ENCODE results near the gene HEPH. TPM values are rescaled to one million over a fixed set of nuclear protein-coding genes. Genes with fewer than 3 reads are reported as not detected.
"Not testable (repeated sequence)": the region's sequence is repeated elsewhere in the genome, so short reads cannot be mapped to it uniquely, and the experiment has no call there.

HEPH gene
- total RNA-seq, 1 donor from 2014 or later = 0.10 TPM

DNA sequence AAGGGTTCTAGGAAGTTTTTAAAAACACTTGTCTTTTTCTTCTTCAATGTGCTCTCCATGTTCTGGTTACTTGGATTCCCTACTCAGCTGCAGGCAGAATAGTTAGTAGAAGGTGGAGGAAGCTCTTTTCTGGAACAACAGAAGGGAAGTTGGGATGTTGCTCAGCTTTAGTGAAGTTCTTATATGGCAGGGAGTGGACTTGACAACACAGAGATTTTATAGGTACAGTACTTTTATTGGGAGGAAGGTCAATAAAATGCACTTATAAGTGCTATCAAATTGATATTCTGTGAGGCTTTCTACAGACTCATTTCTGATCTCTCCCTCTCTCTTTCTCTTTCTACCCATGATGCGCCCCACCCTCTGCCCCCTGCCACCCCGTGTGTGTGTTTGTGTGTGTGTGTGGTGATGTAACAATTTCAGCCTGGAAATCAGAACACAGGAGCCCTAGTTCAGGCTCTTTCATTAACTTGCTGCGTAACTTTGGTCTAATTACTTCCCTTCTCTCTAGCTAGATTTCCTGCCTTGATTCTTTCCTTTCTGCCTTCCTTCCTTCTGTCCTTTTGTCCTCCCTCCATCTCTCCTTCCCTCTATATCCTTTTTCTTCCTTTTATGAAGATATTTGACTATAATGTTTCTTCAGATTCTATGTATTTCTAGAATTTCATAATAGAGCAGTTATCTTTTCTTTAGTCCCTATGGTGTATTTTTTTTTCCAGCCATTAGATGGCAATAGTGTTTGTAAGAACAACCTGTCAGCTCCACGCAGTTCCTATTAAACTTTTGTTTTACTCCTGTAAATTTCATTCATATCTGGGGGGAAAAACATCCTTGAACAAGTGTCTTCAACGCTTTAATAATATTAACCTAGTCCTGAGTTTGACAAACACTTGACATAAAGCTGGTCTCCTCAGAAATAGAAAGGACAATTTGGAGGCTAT, 37.1 kb downstream of the HEPH start:
- DNase-seq (ENCODE audit: low read depth) = no peak

DNA sequence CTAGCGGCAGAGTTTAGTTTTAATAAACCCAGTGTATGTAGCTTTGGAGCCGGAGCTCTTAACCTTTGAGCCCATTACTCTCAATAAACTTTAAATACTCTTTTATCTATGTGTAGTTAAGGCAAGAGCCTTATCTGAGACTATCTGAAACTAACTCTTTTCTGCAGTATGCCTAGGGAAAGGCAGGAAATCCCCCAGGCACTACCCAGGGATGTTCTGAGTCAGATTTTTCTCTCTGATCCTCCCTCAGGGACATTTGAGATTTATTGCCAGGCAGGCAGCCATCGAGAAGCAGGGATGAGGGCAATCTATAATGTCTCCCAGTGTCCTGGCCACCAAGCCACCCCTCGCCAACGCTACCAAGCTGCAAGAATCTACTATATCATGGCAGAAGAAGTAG, 39.1 kb downstream of the HEPH start:
- no peak for DNase-seq (ENCODE audit: low read depth)

DNA sequence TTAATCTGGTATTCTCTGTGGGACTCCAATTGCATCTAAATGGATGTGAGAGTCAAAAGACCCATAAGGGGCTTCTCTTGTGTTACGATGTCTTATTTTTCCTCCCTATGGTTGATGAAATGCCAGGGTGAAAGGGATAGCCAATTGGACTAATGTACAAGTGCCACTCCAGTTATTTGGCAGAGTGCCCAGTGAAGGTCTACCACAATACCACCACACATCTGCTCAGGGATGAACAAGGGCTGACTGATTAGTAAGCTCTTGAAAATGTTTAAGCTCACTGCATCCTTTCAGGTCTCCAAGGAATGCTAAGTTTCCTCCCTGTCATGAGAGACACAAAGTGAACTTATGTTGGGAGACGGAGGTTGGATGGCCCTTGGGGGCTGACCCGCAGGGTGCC, 57.8 kb downstream of the HEPH start:
- DNase-seq (ENCODE audit: low read depth) = no peak

DNA sequence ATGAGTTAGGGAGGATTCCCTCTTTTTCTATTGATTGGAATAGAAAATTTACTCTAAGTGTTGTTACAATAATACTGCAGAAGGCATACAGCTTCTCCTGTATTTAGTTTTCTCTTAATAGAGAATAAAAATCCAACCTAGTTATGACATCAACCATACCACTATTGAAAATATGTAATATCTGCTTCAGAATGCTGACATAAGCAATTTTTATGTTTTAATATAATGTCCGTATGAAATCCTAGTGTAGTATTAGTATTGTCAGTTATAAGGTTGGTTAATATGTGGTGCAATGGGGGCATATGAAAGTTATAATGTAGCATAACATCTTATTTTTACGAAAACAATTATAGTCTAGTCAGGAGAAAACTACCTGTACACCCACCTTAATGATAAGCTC, 68.2 kb downstream of the HEPH start:
- DNase-seq (ENCODE audit: low read depth) = no peak

DNA sequence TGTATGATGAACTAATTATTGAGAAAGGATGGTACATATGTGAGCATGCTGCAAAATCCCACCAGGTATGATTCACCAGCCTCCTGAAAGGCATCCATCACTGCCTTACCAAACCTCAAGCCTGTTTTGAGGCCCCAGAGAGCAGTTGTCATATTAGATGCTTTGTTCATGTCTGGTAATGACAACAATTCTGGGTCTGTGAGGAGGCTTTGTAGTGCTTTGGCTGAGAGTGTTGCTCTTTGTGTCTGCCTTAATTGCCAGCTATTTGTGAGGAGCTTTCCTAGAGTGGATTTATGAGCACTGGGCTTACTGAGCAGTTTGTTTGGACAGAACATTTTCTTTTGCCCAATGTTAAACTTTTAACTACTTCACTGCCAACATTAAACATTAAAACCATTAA, 69.2 kb downstream of the HEPH start:
- DNase-seq (ENCODE audit: low read depth) = no peak

DNA sequence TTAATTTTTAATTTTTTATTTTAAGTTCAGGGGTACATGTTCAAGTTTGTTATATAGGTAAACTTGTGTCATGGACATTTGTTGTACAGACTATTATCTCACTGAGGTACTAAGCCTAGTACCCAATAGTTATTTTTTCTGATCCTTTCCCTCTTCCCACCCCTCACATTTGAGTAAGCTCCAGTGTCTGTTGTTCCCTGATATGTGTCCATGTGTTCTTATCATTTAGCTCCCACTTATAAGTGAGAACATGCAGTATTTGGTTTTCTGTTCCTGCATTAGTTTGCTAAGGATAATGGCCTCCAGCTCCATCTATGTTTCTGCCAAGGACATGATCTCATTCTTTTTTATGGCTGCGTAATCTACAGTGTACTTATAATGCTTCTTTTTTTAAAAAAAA, 69.9 kb downstream of the HEPH start:
- DNase-seq (ENCODE audit: low read depth) = not testable (repeated sequence)

DNA sequence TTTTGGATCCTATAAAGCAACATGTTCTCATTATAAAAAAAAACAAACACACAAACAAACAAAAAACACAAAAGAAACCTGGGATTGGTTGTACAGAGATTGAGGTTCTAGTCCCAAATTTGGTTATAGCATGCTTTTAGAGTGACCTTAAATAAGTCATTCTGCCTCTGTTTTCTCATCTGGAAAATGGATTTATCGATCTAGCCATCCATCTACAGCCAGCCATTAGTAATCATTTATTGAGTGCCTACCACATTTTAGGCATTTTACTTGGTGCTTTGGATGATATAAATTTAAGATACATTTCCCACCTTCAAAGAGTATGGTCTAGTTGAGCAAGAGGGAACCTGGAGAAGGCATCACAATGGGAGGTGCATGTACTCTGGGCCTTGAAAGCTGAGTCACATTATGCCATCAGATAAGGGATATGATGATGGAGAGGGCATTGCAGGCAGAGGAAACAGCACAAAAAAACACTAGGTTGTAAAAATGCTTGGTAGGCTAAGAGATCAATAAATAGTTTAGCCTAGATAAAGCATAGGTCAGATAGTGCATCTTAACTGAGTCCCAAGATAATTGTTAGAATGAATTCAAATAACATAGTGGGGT, 91.4 kb downstream of the HEPH start:
- DNase-seq (ENCODE audit: low read depth) = no peak

DNA sequence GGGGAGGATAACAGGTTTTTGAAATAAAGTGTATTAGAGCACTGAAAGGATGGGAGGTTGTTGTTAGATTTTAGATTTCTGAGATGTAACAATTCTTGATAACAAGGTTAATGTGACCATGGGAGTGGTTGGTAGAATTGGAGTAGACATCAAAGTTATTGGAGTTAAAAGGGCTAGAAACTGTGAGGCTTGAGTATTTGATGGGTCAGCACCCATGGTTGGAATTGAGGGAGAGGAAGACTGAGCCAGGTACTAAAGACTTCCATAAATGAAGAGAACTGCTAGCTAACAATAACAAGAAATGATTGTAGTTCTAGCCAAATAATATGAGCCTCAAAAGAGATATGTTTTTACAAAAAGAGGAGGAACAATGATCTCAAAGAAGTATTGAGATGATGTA, 98.8 kb downstream of the HEPH start:
- DNase-seq (ENCODE audit: low read depth) = no peak

Other genes starting within 250 kb of the HEPH start
- not detected in 2 replicates for gene VSIG4, start 124.2 kb upstream of the HEPH start, total RNA-seq

All from renal cortical epithelial cell (primary cell).